ENCODE results near the gene AOC2. TPM values are rescaled to one million over a fixed set of nuclear protein-coding genes. Genes with fewer than 3 reads are reported as not detected.

AOC2 gene
- total and polyA plus RNA-seq, 2 of the 13 experiments (the other 11 are each of a cell fraction or from before 2014, with no cell fraction given): 1.2 to 3.3 TPM

DNA sequence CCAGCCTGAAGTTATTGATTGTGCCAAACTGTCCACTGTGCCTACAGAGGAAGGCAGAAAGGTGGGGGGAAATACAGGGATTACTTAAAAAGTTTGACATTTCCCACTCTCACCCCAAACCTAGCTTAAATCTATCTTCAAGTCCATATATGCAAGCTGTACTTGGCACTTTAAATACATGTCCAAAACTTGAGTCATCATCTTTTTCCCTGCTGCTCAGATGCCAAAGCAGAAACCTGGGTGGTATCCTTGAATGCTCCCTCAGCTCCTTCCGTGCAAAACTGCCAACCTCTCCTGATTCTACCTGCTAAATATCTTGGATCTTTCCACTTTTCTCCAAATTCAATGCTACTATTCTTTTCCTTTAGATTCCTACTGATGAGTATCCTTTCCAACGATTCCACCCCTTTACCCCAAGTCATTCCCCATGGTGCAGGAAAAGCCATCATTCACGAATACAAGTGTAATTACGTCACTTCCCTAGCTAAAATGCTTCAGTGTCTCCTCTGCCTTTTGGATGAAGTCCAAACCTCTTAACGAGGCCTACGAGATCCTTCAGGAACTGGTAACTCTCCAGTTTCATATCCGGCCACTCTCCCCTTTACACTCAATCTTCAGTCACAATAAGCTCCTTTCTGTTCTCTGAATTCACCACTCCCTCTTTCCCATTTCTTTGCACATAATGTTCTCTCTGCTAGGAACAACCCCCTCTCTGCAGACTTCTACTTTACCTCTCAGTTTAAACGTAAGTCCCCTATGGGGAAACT lies 29.6 kb upstream of the AOC2 start:
- BruUV-seq (replicated peaks): no TSS peak

DNA sequence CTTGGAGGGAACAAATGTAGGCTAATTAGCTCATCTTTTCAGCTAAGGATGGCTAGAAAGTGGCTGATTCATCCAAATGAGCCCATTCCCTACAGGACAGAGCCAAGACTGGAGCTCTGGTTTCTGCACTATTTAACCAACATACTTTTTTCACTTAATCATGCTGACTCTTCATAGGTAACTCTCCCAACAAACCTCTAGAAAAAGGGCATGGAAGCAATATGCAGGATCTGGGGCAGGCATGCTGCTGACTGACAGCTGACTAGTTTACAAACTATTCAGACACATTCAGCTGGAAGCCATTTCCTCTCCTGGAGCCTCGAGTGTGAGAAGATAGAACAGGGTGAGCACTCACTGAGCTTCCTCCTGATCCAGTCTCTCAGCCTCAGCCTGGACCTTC lies 26.5 kb upstream of the AOC2 start:
- H3K36me3 ChIP-seq (replicated peaks in 1 of 2; ENCODE audit: control insufficient read depth in 1 of 2, insufficient read depth in 2 of 2, low read length in 2 of 2): peaks cover 49 to 72% of the 10 kb centered on the region in 2 experiments
- no peaks in the 10 kb centered on the region for H3K27me3 ChIP-seq (ENCODE audit: control insufficient read depth in 1 of 2, insufficient read depth in 2 of 2, low read length in 2 of 2)
- FAIRE-seq (no peak), ATAC-seq (no peak), DNase-seq (ENCODE audit: low spot score) (no peak)
- 92% methylated on average over 1 of the region's 1 CpG for WGBS (ENCODE audit: low lambda C conversion rate)
- no peak overlapping the region for H3K4me2 ChIP-seq (ENCODE audit: low read depth, low read length)
- peaks cover 22% of the 10 kb centered on the region for H3K4me1 ChIP-seq (ENCODE audit: insufficient read depth, low read length)
- no peak overlapping the region for H3K9ac ChIP-seq (ENCODE audit: insufficient read depth, low read depth, low read length)
- intact Hi-C loops (cut with micrococcal nuclease; ENCODE audit: unreplicated experiment) (no loop called here), in situ Hi-C loops (cut with HindIII; ENCODE audit: extremely low pct_ligation_motif_present, low pct_unique_long_range_greater_than_20kb) (no loop called here)
- no peak overlapping the region for H2AFZ ChIP-seq (ENCODE audit: low read length)
- ChIA-PET POLR2A (interaction anchor here (0.6 to 4.6 kb wide), 5 partner anchors 13 to 254 kb away, joined by 3 to 29 read pairs (median 4); partner anchors contain the start of genes CNTD1 and COA3), CTCF (ENCODE audit: low intra/inter-chr PET ratio, low total read pairs) (no interaction called here)
- H3K27ac ChIP-seq (ENCODE audit: extremely low read length, insufficient read depth, low read length): no peak overlapping the region
- no peak overlapping the region for H3K4me3 ChIP-seq (replicated peaks in 1 of 3; ENCODE audit: insufficient read depth in 1 of 3, low read depth in 2 of 3, low read length in 3 of 3)
- H4K20me1 ChIP-seq (ENCODE audit: insufficient read depth, low read length): no peaks in the 10 kb centered on the region
- H3K79me2 ChIP-seq (ENCODE audit: insufficient read depth, low read length): peaks cover 9% of the 10 kb centered on the region
- no TSS peak for BruUV-seq (replicated peaks)
- no peaks in the 10 kb centered on the region for H3K9me3 ChIP-seq (ENCODE audit: low read length)
- TF ChIP-seq ZNF558 (CRISPR knock-in tag; IDR thresholded peaks at IDR 0.05; ENCODE audit: borderline replicate concordance) (no peak), NPAS2 (CRISPR knock-in tag; IDR thresholded peaks at IDR 0.05; ENCODE audit: borderline replicate concordance) (no peak), NFE2L2 (IDR thresholded peaks at IDR 0.05; ENCODE audit: low read length) (no peak), NR2F2 (IDR thresholded peaks at IDR 0.05; ENCODE audit: borderline replicate concordance, low read depth) (no peak), ARNT2 (CRISPR knock-in tag; IDR thresholded peaks at IDR 0.05; ENCODE audit: low read depth) (no peak), PRPF4 (IDR thresholded peaks at IDR 0.05; ENCODE audit: low read depth, low read length, poor library complexity, severe bottlenecking) (no peak), SOX5 (CRISPR knock-in tag; IDR thresholded peaks at IDR 0.05; ENCODE audit: borderline replicate concordance) (no peak), HNF4G (IDR thresholded peaks at IDR 0.05; ENCODE audit: borderline replicate concordance, low read depth, low read length) (no peak), HNF4G (CRISPR knock-in tag; IDR thresholded peaks at IDR 0.05; ENCODE audit: borderline replicate concordance, low read depth) (no peak), RFX5 (IDR thresholded peaks at IDR 0.05; ENCODE audit: low read depth, low read length) (no peak), PCBP1 (IDR thresholded peaks at IDR 0.05; ENCODE audit: borderline replicate concordance, low read depth, low read length) (no peak)
- TF ChIP-seq, protein P1, sequence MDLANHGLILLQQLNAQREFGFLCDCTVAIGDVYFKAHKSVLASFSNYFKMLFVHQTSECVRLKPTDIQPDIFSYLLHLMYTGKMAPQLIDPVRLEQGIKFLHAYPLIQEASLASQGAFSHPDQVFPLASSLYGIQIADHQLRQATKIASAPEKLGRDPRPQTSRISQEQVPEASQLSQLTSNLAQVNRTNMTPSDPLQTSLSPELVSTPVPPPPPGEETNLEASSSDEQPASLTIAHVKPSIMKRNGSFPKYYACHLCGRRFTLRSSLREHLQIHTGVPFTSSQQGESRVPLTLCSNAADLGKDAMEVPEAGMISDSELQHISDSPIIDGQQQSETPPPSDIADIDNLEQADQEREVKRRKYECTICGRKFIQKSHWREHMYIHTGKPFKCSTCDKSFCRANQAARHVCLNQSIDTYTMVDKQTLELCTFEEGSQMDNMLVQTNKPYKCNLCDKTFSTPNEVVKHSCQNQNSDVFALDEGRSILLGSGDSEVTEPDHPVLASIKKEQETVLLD (CRISPR knock-in tag; IDR thresholded peaks at IDR 0.05; ENCODE audit: low read depth): no peak

More for the DNA sequence above, 29.6 kb upstream of the AOC2 start:
- H3K27me3 ChIP-seq (ENCODE audit: control insufficient read depth in 1 of 2, insufficient read depth in 2 of 2, low read length in 2 of 2): no peaks in the 10 kb centered on the region
- H3K27ac ChIP-seq (ENCODE audit: extremely low read length, insufficient read depth, low read length): no peak overlapping the region
- FAIRE-seq: no peak
- DNase-seq (ENCODE audit: low spot score): no peak
- no peak for ATAC-seq
- H3K4me2 ChIP-seq (ENCODE audit: low read depth, low read length): no peak overlapping the region
- no peak overlapping the region for H2AFZ ChIP-seq (ENCODE audit: low read length)
- H4K20me1 ChIP-seq (ENCODE audit: insufficient read depth, low read length): no peaks in the 10 kb centered on the region
- TF ChIP-seq MTA3 (CRISPR knock-in tag; IDR thresholded peaks at IDR 0.05) (no peak), RBFOX2 (IDR thresholded peaks at IDR 0.05; ENCODE audit: low read depth, low read length) (peak; percentile 46; the same call in 1 of the 2 replicates), STAT5B (CRISPR knock-in tag; IDR thresholded peaks at IDR 0.05) (no peak)
- TF ChIP-seq, protein P2, sequence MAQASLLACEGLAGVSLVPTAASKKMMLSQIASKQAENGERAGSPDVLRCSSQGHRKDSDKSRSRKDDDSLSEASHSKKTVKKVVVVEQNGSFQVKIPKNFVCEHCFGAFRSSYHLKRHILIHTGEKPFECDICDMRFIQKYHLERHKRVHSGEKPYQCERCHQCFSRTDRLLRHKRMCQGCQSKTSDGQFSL (CRISPR knock-in tag; IDR thresholded peaks at IDR 0.05): no peak
- no peaks in the 10 kb centered on the region for H3K79me2 ChIP-seq (ENCODE audit: insufficient read depth, low read length)
- no peaks in the 10 kb centered on the region for H3K4me1 ChIP-seq (ENCODE audit: insufficient read depth, low read length)
- H3K9ac ChIP-seq (ENCODE audit: insufficient read depth, low read depth, low read length): no peak overlapping the region
- peaks cover 54 to 71% of the 10 kb centered on the region in 2 experiments for H3K36me3 ChIP-seq (replicated peaks in 1 of 2; ENCODE audit: control insufficient read depth in 1 of 2, insufficient read depth in 2 of 2, low read length in 2 of 2)
- 95% methylated on average over 8 of the region's 8 CpGs for WGBS (ENCODE audit: low lambda C conversion rate)
- no peaks in the 10 kb centered on the region for H3K9me3 ChIP-seq (ENCODE audit: low read length)
- POLR2A ChIA-PET: interaction anchor here (1.4 to 4.6 kb wide), 4 partner anchors 9 to 41 kb away, joined by 4 to 29 read pairs (median 7); partner anchors contain the start of genes BECN1, CNTD1, COA3 and VPS25
- CTCF ChIA-PET (ENCODE audit: low intra/inter-chr PET ratio, low total read pairs): no interaction called here
- in situ Hi-C loops (cut with HindIII; ENCODE audit: extremely low pct_ligation_motif_present, low pct_unique_long_range_greater_than_20kb): no loop called here
- no peak overlapping the region for H3K4me3 ChIP-seq (replicated peaks in 1 of 3; ENCODE audit: insufficient read depth in 1 of 3, low read depth in 2 of 3, low read length in 3 of 3)
- intact Hi-C loops (cut with micrococcal nuclease; ENCODE audit: unreplicated experiment): no loop called here

Data from HepG2 (cell line).